ENCODE results near the gene SHB.

SHB gene

GRCh38 chr9:37984672-37985611 lies 84.1 kb downstream of the SHB start:
- DNase-seq, result no peak

GRCh38 chr9:37984278-37984671 lies 84.8 kb downstream of the SHB start:
- no peak for DNase-seq

GRCh38 chr9:37983381-37984067 lies 85.5 kb downstream of the SHB start:
- DNase-seq, result no peak

GRCh38 chr9:37979844-37980243 lies 89.2 kb downstream of the SHB start:
- DNase-seq, result no peak

GRCh38 chr9:37978983-37979382 lies 90.0 kb downstream of the SHB start:
- no peak for DNase-seq

GRCh38 chr9:37978481-37978864 lies 90.6 kb downstream of the SHB start:
- no peak for DNase-seq

- DNase-seq, result no peak
These were observed 91.1 kb downstream of the SHB start for GRCh38 chr9:37977851-37978480.

- DNase-seq, result no peak
These were observed 92.1 kb downstream of the SHB start for GRCh38 chr9:37976714-37977477.

GRCh38 chr9:37975639-37976038 lies 93.4 kb downstream of the SHB start:
- no peak for DNase-seq

- no peak for DNase-seq
These were observed 94.4 kb downstream of the SHB start for GRCh38 chr9:37974506-37975173.

- no peak for DNase-seq
These were observed 96.6 kb downstream of the SHB start for GRCh38 chr9:37972351-37972848.

- no peak for DNase-seq
These were observed 97.3 kb downstream of the SHB start for GRCh38 chr9:37971691-37972090.

- DNase-seq, result no peak
These were observed 97.9 kb downstream of the SHB start for GRCh38 chr9:37971108-37971459.

- no peak for DNase-seq
These were observed 98.5 kb downstream of the SHB start for GRCh38 chr9:37970301-37971107.

- DNase-seq, result no peak
These were observed 99.3 kb downstream of the SHB start for GRCh38 chr9:37969558-37970300.

GRCh38 chr9:37969130-37969529 lies 99.9 kb downstream of the SHB start:
- no peak for DNase-seq

GRCh38 chr9:37968228-37968701 lies 100.8 kb downstream of the SHB start:
- DNase-seq, result no peak

GRCh38 chr9:37967761-37968080 lies 101.3 kb downstream of the SHB start:
- no peak for DNase-seq

GRCh38 chr9:37967014-37967760 lies 101.8 kb downstream of the SHB start:
- no peak for DNase-seq

All from activated T-cell treated with anti-CD3 and anti-CD28 coated beads for 4 hours (primary cell).